Activated naive CD4-positive, alpha-beta T cell (primary cell): Measurements from ENCODE around the gene TSR3.
A peak's percentile ranks its signal among the peaks of the same experiment; 100 is the strongest.

Experiments
- DNase-seq, 4 experiments: peaks; one replicate each; lab custom pipeline; 2025; lab: John Stamatoyannopoulos, UW

TSR3 gene

DNA sequence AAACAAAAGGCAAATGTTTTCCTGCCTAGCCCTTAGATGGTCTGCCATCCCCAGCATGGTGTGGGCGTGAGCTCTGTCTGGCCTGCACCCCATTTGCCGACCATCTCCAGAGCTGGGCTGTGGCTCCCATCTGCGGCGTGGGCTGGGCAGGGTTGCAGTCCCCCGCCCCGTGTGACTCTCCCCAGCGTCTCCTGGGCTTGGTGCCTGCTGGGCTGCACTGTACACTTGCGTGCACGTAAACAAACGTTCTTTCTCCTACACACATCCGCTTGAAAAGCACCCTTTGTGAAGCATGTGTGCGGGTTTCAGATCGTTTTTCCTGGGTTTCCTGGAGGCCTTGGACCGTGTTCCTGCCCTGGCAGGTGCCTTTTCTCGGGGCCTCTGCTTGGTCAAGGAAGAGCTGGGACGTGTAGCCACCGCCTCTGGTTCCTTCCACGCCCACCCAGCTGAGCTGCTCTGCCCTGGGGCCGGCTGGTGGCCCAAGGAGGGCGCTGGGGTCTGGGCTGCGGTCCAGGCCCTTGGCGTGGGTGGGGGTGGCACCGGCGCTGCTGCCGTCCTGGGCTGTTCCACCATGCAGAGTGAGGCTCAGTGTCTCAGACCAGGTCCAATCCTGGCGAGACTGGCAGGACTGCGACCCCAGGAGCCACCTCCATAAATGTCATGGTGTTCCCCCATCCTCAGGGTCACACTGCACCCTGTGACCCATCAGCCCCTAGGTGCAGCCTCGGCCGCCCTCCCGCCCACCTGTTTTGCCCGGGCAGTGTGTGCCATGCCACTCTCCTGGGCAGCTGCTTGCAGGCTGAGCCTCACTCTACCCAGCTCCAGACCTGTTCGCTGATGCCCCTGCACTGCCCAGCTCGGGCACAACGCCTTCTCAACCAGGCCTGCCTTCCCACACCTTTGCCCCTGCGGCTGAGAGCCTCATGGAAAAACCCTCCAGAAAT is 28.1 kb downstream of the TSR3 start:
- no peak for DNase-seq

DNA sequence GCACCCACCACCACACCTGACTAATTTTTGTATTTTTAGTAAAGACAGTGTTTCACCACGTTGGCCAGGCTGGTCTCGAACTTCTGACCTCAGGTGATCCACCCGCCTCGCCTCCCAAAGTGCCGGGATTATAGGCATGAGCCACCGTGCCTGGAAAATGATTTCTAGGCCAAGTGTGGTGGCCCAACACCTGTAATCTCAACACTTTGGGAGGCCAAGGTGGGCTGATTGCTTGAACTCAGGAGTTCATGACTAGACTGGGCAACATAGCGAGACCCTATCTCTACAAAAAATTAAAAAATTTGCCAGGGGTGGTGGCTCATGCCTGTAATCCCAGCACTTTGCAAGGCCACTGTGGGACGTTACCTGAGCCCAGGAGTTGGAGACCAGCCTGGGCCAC is 29.3 kb downstream of the TSR3 start:
- no peak for DNase-seq

DNA sequence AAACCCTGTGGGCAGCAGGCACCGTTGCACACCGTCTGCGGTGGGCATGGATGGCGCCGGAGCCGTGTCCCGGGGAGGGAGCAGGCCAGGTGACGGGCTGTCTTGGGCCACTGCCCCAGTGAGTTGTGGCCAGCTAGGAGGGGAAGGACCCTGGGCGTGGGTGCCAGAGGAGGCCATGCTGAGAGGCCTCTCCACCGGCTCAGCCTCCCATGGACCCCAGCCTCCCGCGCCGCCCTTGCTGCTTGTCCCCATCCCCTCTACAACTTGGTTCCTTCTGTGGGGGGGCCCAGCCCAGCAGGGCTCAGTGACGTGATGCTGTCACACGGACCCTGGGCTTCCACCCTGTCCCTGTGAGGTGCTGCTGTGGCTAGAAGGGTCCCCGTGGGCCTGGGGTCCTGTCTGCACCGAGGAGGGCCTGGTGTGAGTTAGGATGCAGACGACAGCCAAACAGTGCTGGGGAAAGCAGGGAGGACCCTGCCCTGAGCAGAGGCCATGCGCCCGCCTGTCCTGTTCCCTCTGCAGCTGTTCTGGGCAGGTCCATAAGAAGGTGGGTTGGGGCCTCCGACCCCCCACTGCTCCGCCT is 30.9 kb downstream of the TSR3 start:
- DNase-seq = no peak

DNA sequence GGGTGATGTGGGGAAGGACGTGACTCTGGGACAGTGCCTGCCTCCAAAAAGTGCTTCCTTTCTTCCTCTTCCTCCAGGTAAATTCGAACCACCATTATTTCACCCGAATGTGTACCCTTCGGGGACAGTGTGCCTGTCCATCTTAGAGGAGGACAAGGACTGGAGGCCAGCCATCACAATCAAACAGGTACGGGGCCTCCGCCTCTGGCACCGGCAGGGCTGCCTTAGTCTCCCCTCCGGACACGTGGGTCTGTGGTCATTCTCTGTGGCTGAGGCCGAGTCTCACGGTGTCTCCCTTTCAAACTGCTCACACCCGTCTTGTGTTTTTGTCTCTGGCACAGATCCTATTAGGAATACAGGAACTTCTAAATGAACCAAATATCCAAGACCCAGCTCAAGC is 31.6 kb downstream of the TSR3 start:
- no peak for DNase-seq

DNA sequence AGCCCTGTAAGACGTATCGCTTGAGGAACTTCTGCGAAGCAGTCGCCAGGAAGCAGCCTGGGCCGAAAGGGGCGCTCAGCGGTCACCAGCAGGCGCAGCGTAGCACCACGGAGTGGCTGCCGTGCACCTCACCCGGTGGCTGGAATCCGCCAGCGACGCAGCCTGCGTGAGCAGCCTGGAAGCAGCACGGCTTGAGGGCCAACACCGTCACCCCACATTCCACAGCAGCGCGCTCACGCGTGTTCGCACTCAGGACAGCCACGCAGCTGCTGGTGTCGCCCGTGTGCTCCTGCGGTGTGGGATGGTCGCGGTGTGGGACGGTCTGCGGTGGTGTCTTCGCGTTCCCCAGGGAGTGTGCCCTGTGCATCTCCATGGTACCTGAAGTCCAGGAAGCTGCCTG is 32.6 kb downstream of the TSR3 start:
- DNase-seq = no peak

DNA sequence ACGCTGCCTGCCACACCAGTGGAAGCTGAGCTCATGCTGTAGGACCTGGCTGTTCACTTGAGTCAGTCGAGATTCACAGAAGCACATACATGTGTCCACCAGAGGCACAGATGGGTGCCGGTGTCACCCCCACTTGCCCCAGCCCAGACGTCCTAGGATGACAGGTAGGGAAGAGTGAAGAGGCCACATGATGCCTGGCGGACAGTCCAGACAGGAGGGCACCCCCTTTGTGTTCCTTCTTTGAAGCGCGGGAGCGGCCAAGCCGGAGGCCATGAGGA is 33.5 kb downstream of the TSR3 start:
- no peak for DNase-seq

DNA sequence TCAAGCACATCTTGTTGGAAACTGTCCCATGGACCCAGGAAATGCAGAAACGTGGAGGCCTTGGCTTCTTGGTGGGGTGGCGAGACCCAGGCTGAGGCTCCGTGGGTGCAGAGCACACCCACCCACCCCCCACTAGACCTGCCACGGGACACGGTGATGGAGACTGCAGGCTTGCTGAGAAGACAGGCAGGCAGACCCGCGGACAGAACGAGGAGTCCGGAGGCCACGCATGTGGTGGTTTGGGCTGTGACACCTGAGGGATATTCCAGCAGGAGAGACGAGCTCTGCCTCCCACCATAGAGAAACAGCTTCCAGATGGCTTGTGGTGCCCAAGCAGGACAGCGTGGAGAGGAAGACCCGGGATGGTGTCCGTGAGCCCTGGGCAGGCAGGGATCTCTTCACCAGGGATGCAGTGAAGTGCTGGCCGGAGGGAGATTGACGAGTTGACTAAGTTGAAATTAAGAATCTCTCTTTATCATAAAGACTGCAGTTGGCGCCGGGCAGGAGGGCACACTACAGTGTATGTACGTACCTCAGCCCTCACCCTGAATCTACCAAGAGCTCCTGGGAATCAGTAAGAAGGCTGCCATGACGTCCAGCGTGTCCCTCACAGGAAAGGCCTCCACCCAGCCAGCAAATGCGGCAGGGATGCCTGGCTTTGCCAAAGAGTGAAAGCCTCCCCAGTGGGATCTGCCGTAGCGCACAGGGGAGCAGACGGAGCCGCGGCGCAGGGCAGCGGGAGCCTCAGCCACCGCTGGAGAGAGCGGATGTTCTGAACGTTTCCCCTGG is 34.0 kb downstream of the TSR3 start:
- no peak for DNase-seq

DNA sequence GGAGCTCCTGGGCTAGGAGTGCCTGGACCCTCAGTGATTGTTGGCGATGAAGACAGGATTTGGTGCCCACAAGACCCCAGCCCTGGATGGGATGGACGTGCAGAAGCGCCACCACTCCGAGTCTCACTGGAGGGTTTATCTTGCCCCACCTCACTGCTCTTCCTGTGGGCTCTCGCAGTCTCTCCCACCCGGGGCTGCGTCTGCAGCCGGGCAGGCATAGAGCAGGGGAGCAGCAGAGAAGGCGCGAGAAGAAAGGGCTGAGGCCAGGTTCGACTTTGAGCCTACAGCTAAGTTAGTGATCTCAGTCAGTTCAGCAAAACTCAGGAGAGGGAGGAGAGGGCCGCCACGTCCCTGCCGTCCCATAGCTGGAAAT is 35.7 kb downstream of the TSR3 start:
- DNase-seq = no peak

DNA sequence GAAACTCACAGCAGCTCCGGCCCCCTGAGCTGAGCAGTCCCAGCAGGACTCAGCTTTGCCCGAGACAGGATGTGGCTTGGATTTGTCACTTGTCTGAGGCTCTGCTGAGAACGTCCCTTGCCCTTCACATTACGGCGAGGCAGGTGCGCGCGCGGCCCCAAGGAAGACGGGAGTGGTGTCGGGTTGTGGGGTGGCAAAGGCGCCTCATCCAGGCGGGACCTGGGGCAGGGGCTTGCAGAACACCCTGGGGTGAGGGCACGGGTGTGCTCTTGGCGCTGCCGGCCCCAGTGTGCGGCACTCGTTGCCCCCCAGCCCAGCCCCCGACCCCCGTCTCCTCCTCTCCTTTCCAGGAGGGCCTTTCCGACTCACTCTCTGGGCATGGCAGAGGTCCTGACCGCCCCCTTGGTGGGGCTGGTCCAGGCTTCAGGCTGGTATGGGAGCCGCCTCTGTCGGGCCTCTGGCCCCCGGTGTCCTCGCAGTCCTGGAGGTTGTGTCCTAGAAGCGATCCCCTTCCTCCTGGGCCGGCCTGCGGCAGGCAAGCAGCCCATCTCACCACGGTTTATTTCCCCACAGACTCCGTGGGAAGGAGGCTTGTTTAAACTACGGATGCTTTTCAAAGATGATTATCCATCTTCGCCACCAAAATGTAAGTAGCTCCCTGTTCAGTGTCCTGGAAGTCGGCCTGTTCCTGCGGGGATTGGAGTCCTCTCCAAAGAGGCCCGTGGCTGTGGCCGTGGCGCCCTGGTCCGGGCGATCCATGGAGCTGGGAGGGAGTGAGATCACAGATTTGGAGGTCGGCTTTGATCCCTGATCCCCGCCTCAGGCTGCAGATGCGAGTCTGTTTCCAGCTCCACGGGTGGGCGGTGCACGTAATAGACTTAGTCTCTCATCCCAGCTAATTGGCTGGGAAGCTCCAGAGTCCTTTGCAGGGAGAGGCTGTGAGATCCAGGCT is 36.3 kb downstream of the TSR3 start:
- DNase-seq = no peak

DNA sequence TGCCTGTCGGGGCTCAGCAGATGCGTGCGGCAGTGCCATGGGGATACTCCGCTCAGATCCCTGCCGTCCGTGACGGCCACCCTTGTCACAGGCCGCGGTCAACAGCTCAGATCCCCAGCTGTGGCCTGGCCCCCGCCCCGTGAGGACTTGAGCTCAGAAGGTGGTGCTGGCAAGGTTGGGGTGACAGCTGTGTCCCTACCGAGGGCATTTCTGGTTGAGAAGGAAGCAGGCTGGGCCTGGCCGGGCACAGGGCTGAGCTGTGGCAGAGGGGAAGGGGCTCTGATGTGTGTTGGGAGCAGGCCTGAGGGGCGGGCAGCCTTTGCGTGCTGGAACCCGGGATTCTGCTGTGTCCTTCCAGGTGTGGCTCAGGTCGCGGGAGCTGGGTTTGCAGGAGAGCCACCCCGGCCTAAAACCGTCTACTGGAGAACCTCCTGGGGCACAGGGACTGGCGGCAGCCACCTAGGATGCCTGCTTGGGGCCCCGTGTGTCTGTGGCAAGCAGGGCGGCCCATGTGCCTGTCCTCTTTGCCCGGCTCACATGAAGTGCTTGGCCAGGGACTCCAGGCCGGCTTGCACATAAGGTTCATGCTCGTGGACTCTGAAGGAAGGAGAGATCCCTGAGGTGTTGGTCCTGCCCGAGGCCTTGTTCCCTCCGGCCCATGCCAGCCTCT is 37.1 kb downstream of the TSR3 start:
- DNase-seq = no peak

DNA sequence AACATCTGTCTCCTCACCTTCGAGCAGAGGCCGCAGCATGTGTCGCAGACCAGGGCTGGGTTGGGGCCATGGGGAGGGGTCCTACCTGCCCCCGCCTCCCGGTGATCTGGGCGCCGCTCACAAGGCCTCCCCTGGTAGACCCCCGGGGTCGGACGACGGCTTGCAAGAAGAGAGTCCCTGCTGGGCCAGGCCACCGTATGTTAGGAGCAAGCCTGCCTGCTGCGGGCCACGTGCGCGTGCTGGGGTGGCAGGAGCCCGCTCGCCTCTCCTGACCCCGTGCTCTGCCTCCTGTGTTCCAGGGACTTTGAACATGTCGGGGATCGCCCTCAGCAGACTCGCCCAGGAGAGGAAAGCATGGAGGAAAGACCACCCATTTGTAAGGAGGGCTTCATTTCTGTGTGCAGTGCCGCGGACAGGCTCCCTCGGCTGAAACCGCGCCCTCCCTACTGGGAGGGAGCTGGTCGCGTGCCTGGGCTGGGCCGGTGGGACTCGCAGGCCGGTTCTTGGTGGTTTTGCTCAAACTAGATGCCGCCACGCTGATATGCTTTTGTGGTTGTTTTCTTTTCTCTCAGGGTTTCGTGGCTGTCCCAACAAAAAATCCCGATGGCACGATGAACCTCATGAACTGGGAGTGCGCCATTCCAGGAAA is 37.8 kb downstream of the TSR3 start:
- no peak for DNase-seq

DNA sequence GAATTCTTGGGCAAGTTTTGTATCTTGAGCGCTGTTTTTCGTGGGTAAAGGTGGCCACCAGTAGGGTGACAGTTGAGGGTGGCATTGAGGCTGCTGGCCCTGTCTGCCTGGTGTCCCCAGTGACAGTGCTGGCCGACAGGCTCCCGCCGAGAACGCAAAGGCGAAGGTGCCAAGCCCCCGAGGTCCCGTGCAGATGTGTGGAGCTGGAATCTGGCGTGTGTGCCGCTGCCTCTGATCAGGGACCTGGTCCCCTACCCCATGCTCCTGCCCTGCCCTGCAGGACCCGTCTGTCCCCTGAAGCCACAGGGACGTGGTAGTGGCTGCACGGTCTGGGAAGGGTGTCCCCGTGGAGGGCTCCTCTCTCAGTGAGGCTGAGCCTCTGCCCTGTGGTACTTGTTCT is 38.8 kb downstream of the TSR3 start:
- DNase-seq = no peak

DNA sequence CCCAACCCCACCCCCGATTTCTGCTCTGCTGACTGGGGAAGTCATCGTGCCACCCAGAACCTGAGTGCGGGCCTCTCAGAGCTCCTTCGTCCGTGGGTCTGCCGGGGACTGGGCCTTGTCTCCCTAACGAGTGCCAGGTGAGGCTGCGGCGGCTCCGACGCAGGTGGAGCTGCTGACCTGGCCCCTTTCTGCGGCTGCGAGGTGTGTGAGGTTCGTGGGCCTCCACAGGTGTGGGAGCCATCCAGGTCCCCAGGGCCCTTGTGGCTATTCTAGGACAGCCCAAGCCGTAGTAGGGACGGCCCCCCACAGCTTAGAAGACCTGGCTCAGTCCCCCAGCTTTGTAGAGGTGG is 39.2 kb downstream of the TSR3 start:
- DNase-seq = no peak

DNA sequence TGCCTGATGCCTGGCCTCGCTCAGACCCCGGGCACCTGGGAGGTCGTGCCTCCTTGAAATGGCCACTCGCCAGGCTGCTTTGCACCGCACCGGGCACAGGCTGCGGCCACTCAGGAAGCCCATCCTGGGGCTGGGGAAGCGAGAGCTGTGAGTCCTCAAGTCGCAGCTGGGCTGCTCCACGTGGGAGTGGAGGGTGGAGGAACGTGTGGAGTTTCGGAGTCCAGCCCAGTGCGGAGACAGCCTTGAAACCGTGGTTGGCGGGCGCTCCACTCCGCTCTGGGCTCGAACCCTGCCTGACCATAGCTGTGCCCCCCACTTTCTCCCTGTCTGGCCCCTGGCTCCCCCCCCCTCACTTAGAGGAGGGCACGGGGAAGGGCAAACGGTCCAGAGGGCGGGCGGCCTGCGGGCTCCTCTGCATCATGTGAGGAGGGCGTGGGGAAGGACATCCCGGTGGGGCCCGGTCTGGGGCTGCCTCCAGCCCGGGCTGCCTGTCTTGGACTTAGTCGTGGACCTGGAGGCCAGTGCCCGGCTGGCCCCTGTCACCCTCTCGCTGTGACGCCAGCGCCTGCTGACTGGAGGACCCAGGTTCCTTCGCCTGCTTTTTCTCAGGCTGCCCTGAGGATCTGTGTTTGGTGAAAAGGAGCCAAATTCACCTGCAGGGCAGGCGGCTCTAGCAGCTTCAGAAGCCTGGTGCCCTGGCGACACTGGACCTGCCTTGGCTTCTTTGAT is 39.8 kb downstream of the TSR3 start:
- DNase-seq = no peak

DNA sequence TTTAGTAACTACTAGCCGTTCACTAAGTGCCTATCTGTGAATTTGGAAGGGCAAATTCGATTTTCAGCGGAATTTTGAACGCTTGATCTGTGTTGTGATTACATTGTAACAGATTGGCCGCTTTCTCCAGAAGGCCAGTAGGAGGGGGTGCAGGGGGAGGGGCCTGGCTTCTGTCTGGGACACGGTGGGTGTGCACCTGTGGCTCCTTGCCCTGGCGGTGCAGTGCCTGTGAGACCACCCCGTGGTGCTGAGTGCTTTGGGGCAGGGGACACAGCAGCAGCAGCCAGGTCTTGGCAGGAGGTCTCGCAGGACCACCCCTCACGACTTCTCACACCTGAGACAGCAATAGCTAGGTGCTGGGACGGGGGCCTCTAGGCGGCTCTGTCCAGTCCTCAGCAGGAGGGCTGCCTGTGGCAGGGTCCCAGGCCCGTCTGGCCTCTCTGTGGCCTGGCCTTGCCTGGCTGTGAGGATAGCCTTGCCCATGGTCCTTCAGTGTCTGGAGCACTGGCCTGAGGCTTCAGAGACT is 40.4 kb downstream of the TSR3 start:
- no peak for DNase-seq

DNA sequence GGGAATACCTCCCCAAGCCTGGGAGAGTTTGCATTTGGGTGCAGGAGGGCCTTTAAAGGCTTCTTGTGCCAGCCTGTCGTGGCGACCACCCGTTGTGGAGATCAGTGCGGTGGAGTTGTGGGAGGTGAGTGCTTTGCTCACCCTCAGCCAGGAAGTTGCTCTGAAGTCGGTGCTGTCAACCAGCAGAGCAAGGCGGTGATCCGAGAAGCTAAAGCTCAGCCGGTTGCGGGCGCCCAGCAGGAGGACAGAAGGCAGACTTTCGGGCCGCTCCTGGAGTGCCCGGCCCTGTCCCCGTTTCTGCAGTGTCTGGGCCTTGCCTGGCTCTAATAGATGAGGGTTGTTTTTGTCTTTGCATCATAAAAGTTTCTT is 40.9 kb downstream of the TSR3 start:
- DNase-seq = peak in 1 of 4 experiments; percentile 17

DNA sequence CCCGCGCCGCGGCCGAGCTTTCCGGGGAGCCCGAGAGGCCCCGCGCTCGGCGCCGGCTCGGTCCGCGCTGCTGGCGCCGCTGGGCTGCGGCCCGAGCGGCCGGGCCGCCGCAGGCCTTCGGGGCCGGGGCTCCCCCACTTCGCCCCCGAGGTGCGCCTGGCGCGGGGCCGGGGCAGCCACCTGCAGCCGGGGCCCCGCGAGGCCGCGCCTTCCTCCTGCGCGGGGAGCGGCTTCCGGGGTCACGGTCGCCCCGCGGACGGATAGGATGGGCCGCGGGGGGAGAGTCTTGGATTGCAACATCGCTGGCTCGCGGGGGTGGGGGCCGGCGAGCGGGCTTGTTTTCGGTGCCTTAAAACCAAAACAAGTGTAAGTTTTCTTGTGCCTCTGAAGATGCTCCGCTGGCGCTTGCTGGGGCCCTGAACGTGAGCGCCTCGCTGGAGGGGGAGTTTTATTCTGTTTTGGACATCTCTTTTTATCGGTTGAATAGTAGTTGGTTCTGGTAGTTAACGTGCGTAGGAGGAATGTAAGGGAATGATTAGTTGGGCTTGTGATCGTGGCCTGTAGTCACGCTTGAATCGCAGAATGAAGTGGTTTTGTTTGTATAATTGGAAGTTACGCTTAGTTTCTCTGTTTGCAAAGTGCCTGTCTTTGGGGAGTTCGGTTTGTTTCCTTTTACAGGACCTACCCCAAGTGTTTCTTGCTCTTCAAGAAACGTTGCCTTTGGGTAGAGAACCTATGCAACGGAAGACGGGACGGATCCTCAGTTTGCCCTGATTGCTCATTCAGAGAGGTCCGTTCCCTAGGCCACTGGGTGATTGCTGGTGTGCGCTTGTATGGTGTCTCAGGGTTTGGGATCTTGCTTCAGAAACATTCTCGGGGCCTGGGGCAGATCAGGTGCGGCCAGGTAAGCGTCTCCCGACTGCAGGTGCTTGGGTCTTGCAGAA is 41.5 kb downstream of the TSR3 start:
- peak in 2 of 4 experiments; percentile 34 to 51 for DNase-seq

DNA sequence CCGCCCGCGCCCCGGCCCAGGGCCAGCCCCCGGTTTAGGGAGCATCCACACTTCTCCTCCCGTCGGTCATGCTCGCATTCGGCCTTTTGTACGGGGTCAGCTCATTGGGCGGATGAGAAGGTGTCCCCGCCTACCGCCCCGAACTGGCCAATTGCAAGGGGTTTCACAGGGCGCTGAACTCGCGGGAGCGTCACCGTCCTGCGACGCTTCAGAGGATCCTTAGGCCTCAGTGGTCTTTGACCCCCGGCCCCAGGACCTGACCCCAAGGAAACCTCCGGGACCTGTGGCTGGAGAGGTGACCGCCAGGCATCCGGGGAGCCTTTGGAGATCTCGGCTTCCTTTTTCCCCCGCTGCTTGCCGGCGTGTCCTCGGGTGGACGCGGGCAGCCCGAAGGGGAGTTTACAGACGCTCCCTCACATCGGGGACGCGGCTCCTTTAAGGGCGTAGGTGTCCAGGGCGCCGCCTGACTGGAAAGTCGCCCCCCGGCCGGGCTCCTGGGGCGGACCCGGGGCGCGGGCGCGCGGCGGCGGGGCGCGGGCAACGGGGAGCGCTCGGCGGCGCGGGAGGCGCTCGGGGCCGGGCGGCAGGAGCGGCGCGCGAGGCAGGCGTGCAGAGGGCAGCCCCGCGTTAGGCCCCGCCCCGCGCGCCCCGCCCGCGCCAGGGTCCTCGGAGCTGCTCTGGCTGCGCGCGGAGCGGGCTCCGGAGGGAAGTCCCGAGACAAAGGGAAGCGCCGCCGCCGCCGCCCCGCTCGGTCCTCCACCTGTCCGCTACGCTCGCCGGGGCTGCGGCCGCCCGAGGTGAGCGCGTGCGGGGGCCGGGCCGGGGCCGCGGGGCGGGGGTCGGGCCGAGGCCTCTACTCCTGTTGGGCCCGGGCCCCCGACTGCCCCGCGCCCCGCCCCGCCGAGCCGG is 42.4 kb downstream of the TSR3 start, which contains the start of gene UBE2I:
Gene UBE2I, plus strand, starts transcription at position 660 of the 909 bp plus-strand sequence. CDS start 4,395 bp downstream, outside the sequence.
- peak; percentile 95 to 98 (median 96) for DNase-seq
